HAP-1 (cell line): ENCODE results near the gene EPAS1.

Experiments used
- DNase-seq, 2 experiments: peaks; one replicate each; pipeline ENCODE4 v3.0.0-alpha.2; 2016 to 2020; ENCODE audit warnings: low spot score in 2 of 2
- H3K27me3 ChIP-seq: fragments of 250-450 bp; sonication (Bioruptor Pico); 2 replicates; pipeline ENCODE4 v1.5.1; 2020; ENCODE audit warnings: low read depth, mild to moderate bottlenecking, moderate library complexity
- H3K36me3 ChIP-seq: fragments of 250-450 bp; sonication (Bioruptor Pico); replicated peaks from 2 replicates; pipeline ENCODE4 v1.5.1; 2020; ENCODE audit warnings: mild to moderate bottlenecking
- H3K4me1 ChIP-seq: fragments of 250-450 bp; sonication (Bioruptor Pico); 2 replicates; pipeline ENCODE4 v1.5.1; 2020; ENCODE audit warnings: mild to moderate bottlenecking
- H3K4me3 ChIP-seq: fragments of 250-450 bp; sonication (Bioruptor Pico); 2 replicates; pipeline ENCODE4 v1.5.1; 2020; ENCODE audit warnings: mild to moderate bottlenecking, moderate library complexity
- H3K9me3 ChIP-seq: fragments of 250-450 bp; sonication (Bioruptor Pico); 2 replicates; pipeline ENCODE4 v1.5.1; 2020; ENCODE audit warnings: mild to moderate bottlenecking, moderate library complexity
- in situ Hi-C: fragments of 300-500 bp; cut with MboI; formaldehyde crosslinking; loops from 3 replicates; pipeline ENCODE4 v1.14.3; 2020; ENCODE audit warnings: low sequenced_read_pairs, inconsistent platforms, mixed read lengths

The EPAS1 gene

DNA sequence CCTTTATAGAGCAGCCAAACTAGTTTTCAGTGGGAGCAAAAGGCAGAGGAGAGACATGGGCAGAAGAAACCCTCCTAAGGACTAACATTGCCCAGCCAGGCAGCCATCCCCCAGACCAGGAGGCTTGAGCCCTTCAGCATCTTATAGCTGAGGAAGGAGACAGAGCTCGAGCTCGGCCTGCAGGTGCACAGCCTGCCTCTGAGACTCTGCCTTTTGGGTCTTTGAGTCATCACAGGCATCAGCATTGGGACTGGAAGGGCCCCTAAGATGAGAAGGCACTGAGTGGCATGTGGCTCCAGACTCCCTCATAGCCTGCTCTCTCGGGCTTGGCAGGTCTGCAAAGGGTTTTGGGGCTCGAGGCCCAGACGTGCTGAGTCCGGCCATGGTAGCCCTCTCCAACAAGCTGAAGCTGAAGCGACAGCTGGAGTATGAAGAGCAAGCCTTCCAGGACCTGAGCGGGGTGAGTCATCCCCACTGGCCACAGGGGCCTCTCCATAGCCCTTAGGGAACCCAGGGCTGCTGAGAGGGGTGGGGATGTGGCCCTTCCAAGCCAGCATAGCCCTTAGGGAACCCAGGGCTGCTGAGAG, 84.1 kb downstream of the EPAS1 start:
- in situ Hi-C loops, result no loop called here
- Histone ChIP-seq H3K36me3 (no peaks in the 10 kb centered on the region), H3K4me3 (no peak overlapping the region), H3K4me1 (no peaks in the 10 kb centered on the region), H3K9me3 (no peaks in the 10 kb centered on the region), H3K27me3 (no peaks in the 10 kb centered on the region)
- no peak for DNase-seq

DNA sequence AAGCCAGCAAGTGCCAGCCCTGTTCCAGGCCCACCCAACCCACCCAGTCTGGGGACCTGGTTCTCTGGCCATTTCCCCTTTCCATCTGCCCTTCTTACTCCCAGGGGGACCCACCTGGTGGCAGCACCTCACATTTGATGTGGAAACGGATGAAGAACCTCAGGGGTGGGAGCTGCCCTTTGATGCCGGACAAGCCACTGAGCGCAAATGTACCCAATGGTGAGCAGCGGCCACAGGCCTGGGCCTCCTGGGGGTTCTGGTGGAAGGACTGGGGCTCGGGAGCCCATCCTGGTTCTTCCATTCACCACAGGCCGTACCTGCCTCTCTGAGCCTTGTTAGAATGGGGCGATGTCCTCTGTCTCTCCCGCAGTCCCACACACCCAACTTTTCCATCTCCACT, 84.7 kb downstream of the EPAS1 start:
- no peaks in the 10 kb centered on the region for H3K36me3 ChIP-seq
- H3K4me1 ChIP-seq, result no peaks in the 10 kb centered on the region
- no peak for DNase-seq
- H3K4me3 ChIP-seq, result no peak overlapping the region
- no peaks in the 10 kb centered on the region for H3K9me3 ChIP-seq
- no peaks in the 10 kb centered on the region for H3K27me3 ChIP-seq
- in situ Hi-C loops, result no loop called here

DNA sequence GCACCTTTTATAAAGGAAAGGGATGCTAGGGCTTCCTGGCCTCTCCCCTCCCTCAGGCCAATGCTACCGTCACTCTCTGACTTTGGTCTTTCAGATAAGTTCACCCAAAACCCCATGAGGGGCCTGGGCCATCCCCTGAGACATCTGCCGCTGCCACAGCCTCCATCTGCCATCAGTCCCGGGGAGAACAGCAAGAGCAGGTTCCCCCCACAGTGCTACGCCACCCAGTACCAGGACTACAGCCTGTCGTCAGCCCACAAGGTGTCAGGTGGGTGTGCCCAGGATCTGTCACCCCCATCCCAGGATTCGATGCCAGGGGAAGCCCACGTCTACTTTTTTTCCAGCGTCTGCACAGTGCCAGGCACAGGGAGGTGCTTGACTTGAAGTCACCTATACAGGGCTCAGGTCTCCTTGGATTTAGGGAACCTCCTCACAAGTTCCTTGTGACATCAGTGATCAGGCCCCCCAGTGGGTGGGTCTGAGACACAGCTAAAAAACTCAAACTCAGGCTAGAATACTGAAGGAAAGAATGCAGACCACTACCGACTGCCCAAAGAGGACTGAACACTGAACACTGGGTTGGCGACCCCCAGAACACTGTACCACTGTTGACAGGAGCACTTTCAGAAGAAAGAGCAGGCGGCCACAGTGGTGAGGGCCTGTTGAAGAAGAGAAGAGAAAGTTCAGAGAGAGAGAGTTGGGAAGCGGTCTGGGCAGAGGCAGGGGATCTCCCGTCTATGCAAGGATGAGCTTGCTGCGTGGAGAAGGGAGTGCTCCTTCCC, 85.3 kb downstream of the EPAS1 start:
- Histone ChIP-seq H3K9me3 (no peaks in the 10 kb centered on the region), H3K27me3 (no peaks in the 10 kb centered on the region), H3K4me3 (no peak overlapping the region), H3K36me3 (no peaks in the 10 kb centered on the region), H3K4me1 (no peaks in the 10 kb centered on the region)
- no peak for DNase-seq
- in situ Hi-C loops, result no loop called here

DNA sequence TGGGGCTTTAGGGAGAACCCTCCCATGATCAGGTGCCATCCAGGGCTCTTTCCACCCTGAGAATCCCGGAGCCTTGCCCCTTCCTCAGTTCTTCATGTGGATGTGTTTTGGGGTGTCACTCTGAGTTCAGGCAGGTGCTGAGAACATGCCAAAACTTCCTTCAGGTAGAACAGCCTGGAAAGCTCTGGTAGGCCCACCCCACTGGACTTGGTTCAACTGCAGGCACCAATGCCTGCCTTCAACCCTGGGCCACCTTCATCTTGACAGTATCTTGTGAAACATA, 85.8 kb downstream of the EPAS1 start:
- H3K36me3 ChIP-seq, result no peaks in the 10 kb centered on the region
- in situ Hi-C loops, result no loop called here
- H3K4me1 ChIP-seq, result no peaks in the 10 kb centered on the region
- no peaks in the 10 kb centered on the region for H3K27me3 ChIP-seq
- DNase-seq, result no peak
- H3K4me3 ChIP-seq, result no peak overlapping the region
- H3K9me3 ChIP-seq, result no peaks in the 10 kb centered on the region

DNA sequence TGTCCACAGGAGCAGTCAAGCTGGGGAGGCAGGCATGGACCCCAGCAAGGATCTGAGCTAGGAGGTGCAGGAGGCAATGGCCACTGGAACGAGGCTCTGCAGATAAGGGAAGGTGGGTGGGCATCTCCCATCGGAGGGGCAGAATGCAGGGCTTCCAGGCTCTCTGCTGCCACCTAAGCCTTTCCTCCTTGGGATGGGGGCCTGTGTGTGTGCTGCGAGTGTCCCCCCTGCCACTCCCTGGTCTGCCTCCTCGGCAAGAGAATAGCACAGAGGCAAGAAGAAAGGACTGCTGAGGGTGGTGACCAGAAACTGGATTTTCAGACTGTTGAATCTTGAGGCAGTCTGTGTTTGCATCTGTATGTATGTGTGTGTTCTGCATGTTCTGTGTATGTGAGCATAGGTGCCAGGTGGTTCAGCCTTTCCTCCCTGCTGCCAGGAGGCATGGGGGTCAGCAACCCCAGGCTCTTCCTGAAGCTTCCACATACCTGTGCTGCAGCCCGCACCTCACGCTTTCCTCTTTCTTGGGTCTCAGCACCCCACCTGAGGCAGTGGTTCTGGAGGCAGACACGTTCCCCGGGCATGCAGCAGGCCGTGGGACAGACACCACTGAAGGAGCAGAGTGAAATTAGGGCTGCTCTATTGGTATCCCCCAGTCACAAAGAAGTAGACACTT, 86.7 kb downstream of the EPAS1 start:
- H3K4me1 ChIP-seq, result no peaks in the 10 kb centered on the region
- in situ Hi-C loops, result no loop called here
- DNase-seq, result no peak

DNA sequence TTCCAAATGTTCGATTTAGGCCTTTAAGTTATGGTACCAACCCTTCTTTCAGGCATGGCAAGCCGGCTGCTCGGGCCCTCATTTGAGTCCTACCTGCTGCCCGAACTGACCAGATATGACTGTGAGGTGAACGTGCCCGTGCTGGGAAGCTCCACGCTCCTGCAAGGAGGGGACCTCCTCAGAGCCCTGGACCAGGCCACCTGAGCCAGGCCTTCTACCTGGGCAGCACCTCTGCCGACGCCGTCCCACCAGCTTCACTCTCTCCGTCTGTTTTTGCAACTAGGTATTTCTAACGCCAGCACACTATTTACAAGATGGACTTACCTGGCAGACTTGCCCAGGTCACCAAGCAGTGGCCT, 87.2 kb downstream of the EPAS1 start:
- Histone ChIP-seq H3K4me1 (no peaks in the 10 kb centered on the region), H3K27me3 (no peaks in the 10 kb centered on the region), H3K36me3 (no peaks in the 10 kb centered on the region), H3K9me3 (no peaks in the 10 kb centered on the region), H3K4me3 (no peak overlapping the region)
- in situ Hi-C loops, result no loop called here
- DNase-seq, result no peak

More for the DNA sequence above, 86.7 kb downstream of the EPAS1 start:
- Histone ChIP-seq H3K27me3 (no peaks in the 10 kb centered on the region), H3K36me3 (no peaks in the 10 kb centered on the region), H3K9me3 (no peaks in the 10 kb centered on the region), H3K4me3 (no peak overlapping the region)

DNA sequence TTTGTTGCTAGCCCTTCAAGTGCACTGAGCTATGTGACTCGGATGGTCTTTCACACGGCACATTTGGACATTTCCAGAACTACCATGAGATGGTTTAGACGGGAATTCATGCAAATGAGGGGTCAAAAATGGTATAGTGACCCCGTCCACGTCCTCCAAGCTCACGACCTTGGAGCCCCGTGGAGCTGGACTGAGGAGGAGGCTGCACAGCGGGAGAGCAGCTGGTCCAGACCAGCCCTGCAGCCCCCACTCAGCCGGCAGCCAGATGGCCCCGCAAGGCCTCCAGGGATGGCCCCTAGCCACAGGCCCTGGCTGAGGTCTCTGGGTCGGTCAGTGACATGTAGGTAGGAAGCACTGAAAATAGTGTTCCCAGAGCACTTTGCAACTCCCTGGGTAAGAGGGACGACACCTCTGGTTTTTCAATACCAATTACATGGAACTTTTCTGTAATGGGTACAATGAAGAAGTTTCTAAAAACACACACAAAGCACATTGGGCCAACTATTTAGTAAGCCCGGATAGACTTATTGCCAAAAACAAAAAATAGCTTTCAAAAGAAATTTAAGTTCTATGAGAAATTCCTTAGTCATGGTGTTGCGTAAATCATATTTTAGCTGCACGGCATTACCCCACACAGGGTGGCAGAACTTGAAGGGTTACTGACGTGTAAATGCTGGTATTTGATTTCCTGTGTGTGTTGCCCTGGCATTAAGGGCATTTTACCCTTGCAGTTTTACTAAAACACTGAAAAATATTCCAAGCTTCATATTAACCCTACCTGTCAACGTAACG, 88.8 kb downstream of the EPAS1 start:
- Histone ChIP-seq H3K4me1 (no peaks in the 10 kb centered on the region), H3K4me3 (no peak overlapping the region), H3K27me3 (no peaks in the 10 kb centered on the region), H3K9me3 (no peaks in the 10 kb centered on the region), H3K36me3 (no peaks in the 10 kb centered on the region)
- in situ Hi-C loops, result no loop called here
- no peak for DNase-seq

DNA sequence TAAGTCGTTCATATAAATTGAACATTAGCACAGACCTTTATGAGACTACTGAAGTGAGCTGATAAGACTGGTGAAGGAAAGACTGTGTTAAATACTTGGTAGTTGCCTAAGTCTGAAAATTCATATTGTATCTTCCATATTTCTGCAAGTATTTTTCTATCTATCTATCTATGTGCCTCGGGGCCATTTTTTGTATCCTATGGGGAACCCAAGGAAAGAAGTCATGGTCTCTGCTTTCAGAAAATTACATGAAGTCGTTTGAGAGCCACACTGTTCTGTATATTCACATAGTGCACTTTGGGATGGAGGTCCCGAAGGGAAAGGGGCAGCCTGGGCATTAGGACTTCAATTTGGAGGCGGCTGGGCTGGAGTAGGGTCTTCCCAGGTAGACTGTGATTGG, 89.6 kb downstream of the EPAS1 start:
- no peaks in the 10 kb centered on the region for H3K27me3 ChIP-seq
- H3K9me3 ChIP-seq, result no peaks in the 10 kb centered on the region
- no peaks in the 10 kb centered on the region for H3K4me1 ChIP-seq
- in situ Hi-C loops, result no loop called here
- no peak overlapping the region for H3K4me3 ChIP-seq
- no peaks in the 10 kb centered on the region for H3K36me3 ChIP-seq
- no peak for DNase-seq

DNA sequence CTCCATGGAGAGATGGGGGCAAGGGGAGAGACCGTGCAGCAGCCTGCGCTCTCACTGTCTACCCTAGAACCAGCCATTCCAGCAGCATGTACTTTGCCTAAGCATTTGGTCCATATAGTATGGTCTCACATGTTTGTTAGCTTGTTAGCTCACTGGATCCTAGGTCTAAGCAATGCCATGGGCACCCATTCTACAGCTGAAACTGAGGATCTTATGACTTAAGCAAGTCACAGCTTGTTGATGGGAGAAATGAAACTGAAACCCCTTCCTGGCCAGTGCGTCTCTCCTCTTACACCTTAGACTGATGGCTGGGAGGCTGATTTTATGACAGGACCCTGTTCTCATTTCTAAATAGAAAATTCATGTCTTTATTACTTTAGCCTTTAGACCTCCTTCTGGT, 90.1 kb downstream of the EPAS1 start:
- in situ Hi-C loops, result no loop called here
- Histone ChIP-seq H3K27me3 (no peaks in the 10 kb centered on the region), H3K36me3 (no peaks in the 10 kb centered on the region), H3K4me1 (no peaks in the 10 kb centered on the region), H3K9me3 (no peaks in the 10 kb centered on the region), H3K4me3 (no peak overlapping the region)
- DNase-seq, result no peak

DNA sequence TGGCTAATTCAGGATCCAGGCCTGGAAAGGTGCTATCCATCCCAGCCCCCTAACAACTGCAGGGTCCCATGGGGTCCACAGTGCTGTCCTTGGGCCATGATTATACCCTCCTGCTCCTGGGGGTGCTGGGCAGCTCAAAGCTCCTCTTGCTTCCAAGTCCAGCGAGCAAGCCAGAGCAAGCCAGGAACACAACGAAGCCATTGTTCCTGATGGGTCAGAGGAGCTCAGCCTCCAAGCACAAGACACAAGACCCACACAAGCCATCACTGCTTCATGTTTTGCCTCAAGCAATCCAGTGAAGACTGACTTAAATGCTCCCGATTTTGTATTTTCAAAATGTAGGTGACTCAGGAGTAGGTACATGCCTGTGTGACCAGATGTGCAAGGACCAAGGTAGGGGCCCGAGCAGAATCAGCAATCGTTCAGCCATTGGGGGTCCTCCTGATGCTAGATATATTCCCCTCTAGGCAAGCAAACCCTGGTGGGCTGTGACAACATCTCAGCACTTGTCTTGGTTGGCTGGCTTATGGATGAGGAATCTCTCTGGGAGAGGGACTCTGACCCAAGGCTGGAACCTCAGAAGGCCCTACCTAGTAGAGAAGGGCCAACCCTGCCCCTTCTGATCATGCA, 90.8 kb downstream of the EPAS1 start:
- DNase-seq, result no peak
- H3K9me3 ChIP-seq, result no peaks in the 10 kb centered on the region
- in situ Hi-C loops, result no loop called here
- no peak overlapping the region for H3K4me3 ChIP-seq
- H3K27me3 ChIP-seq, result no peaks in the 10 kb centered on the region
- H3K4me1 ChIP-seq, result no peaks in the 10 kb centered on the region
- H3K36me3 ChIP-seq, result no peaks in the 10 kb centered on the region

DNA sequence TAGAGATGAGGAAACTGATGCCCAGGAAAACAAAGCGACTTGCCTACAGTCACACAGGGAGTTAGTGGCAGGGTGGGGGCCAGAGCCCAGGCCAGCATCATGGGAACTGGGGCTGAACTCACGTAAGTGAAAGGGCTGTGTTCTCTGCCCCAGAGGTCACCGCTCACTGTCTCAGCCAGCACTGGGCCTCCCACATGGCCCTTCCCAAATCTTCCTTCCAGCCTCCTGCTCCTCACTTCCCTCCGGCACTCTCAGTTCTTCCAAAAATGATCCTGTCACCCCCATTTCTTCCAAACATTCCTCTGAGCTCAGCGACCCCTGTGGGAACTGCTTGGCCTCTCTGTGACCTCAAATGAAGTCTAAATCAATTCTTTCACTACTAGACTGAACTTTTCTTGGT, 91.7 kb downstream of the EPAS1 start:
- Histone ChIP-seq H3K9me3 (no peaks in the 10 kb centered on the region), H3K4me1 (no peaks in the 10 kb centered on the region), H3K4me3 (no peak overlapping the region), H3K36me3 (no peaks in the 10 kb centered on the region), H3K27me3 (no peaks in the 10 kb centered on the region)
- DNase-seq, result no peak
- in situ Hi-C loops, result no loop called here

DNA sequence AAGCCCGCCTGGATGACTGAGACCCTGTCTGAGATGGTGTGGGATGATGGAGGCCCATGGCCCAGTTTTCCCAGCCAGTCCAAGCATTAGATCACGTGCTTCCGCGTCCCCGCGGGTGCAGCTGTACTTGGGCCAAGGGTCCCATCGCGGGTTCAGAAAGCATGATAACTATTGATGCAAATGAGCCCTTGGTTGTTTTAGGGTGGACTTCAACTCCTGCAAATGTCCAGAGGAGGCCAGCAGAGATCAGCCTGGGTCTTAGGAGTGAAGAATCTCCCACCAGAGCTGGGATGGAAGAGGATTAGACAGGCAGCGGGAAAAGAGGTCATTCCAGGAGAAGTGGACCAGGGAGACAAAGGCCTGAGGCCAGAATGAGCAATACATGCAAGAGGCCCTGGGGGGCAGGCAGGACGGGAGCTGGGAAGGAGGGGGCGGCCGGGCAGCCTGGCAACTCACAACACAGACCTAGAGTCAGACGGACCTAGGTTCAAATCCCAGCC, 92.3 kb downstream of the EPAS1 start:
- in situ Hi-C loops, result no loop called here
- H3K4me3 ChIP-seq, result no peak overlapping the region
- no peaks in the 10 kb centered on the region for H3K4me1 ChIP-seq
- H3K9me3 ChIP-seq, result no peaks in the 10 kb centered on the region
- H3K27me3 ChIP-seq, result no peaks in the 10 kb centered on the region; the same call in 1 of the 2 replicates
- no peaks in the 10 kb centered on the region for H3K36me3 ChIP-seq
- DNase-seq, result no peak

DNA sequence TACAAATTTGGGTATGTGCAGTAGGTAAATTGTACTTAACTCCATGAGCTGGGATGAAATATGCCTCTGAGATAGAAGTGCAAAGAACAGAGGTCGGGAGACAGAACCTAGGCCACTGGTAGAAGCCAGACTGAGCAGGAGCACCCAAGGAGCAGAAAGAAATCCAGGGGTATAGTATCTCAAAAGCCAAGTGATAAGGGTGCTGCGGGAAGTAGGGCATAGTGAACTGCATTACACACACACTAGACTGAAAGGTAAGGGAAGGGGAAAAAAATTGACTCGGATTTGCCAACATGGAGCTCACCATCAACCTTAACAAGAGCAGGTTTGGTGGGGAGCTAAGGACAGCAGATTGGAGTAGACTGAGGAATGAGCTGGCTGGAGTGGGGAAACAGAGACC, 92.8 kb downstream of the EPAS1 start:
- no peak for DNase-seq
- Histone ChIP-seq H3K4me1 (no peaks in the 10 kb centered on the region), H3K4me3 (no peak overlapping the region), H3K27me3 (peaks cover 4% of the 10 kb centered on the region; the same call in 1 of the 2 replicates), H3K9me3 (no peaks in the 10 kb centered on the region), H3K36me3 (no peaks in the 10 kb centered on the region)
- in situ Hi-C loops, result no loop called here
